Hepatocyte (in vitro differentiated cells): ENCODE measurements around the gene YJU2. TPM values are rescaled to one million over a fixed set of nuclear protein-coding genes. Genes with fewer than 3 reads are reported as not detected.

ENCODE experiments used
- DNase-seq: peaks from one replicate; pipeline ENCODE4 v3.0.0-alpha.2; 2016; ENCODE audit warnings: low spot score
- H2AFZ ChIP-seq: fragments of 200-600 bp; sonication (generic); 2 replicates; pipeline ENCODE4 v1.6.0; 2016; ENCODE audit warnings: antibody characterized with exemption, mild to moderate bottlenecking
- H3K27ac ChIP-seq: fragments of 200-600 bp; sonication (generic); 2 replicates; pipeline ENCODE4 v1.5.1; 2016; ENCODE audit warnings: mild to moderate bottlenecking
- H3K27me3 ChIP-seq: fragments of 200-600 bp; sonication (generic); 2 replicates; pipeline ENCODE4 v1.6.1; 2016
- H3K36me3 ChIP-seq: fragments of 200-600 bp; sonication (generic); replicated peaks from 2 replicates; pipeline ENCODE4 v1.5.1; 2016; ENCODE audit warnings: low read depth; ENCODE audit not compliant: insufficient read depth
- H3K4me1 ChIP-seq: fragments of 200-600 bp; sonication (generic); 2 replicates; pipeline ENCODE4 v1.5.1; 2016; ENCODE audit warnings: mild to moderate bottlenecking, moderate library complexity; ENCODE audit not compliant: insufficient read depth
- H3K4me2 ChIP-seq: fragments of 200-600 bp; sonication (generic); 2 replicates; pipeline ENCODE4 v1.6.0; 2016
- H3K4me3 ChIP-seq: fragments of 200-600 bp; sonication (generic); 2 replicates; pipeline ENCODE4 v1.5.1; 2016; ENCODE audit warnings: mild to moderate bottlenecking
- H3K79me2 ChIP-seq: fragments of 200-600 bp; sonication (generic); 2 replicates; pipeline ENCODE4 v1.6.0; 2017; ENCODE audit warnings: mild to moderate bottlenecking
- H3K9me2 ChIP-seq: fragments of 200-600 bp; sonication (generic); replicated peaks from 2 replicates; pipeline ENCODE4 v1.6.0; 2017; ENCODE audit warnings: mild to moderate bottlenecking; ENCODE audit not compliant: insufficient read depth
- H3K9me3 ChIP-seq: fragments of 200-600 bp; sonication (generic); 2 replicates; pipeline ENCODE4 v1.5.1; 2016; ENCODE audit warnings: low read depth, mild to moderate bottlenecking
- H4K20me1 ChIP-seq: fragments of 200-600 bp; sonication (generic); 2 replicates; pipeline ENCODE4 v1.6.0; 2016; ENCODE audit warnings: mild to moderate bottlenecking; ENCODE audit not compliant: insufficient read depth, poor library complexity, severe bottlenecking
- EZH2 ChIP-seq: fragments of 200-600 bp; sonication (generic); IDR thresholded peaks from 2 replicates; pipeline ENCODE4 v1.6.1; 2016; ENCODE audit warnings: antibody characterized with exemption, mild to moderate bottlenecking, borderline replicate concordance
- EZH2phosphoT487 ChIP-seq: fragments of 200-600 bp; sonication (generic); IDR thresholded peaks from one replicate; pipeline ENCODE4 v1.6.1; 2018; ENCODE audit warnings: antibody characterized with exemption, mild to moderate bottlenecking, low read depth, moderate library complexity; ENCODE audit not compliant: unreplicated experiment, severe bottlenecking
- WGBS: methylation state at CpG from one replicate; pipeline ENCODE4 v1.1.6; 2016; ENCODE audit warnings: low lambda C conversion rate; ENCODE audit errors: missing lambda C conversion rate; 5-methylcytosine and 5-hydroxymethylcytosine counted together
- polyA plus RNA-seq: library from polyadenylated mRNA; unstranded; fragments of >200 nt; fragmentation: Nextera tagmentation; extraction: Ambion mirVana; gene quantifications from 2 replicates; pipeline ENCODE4 v1.2.1, GENCODE V29; 2016
- total RNA-seq: library from RNA; depleted of rRNA; stranded (reverse); fragments of >200 nt; gene quantifications from 2 replicates; pipeline ENCODE4 v1.2.3, GENCODE V29; 2014
- TF ChIP-seq, protein P1 (sequence below): fragments of 200-600 bp; sonication (generic); IDR thresholded peaks from 2 replicates; pipeline ENCODE4 v1.5.1; 2016; ENCODE audit warnings: antibody characterized with exemption, mild to moderate bottlenecking; ENCODE audit not compliant: poor library complexity

Gene YJU2
- total and polyA plus RNA-seq, 2 experiments from 2014 or later = 16.0 to 18.8 TPM

DNA sequence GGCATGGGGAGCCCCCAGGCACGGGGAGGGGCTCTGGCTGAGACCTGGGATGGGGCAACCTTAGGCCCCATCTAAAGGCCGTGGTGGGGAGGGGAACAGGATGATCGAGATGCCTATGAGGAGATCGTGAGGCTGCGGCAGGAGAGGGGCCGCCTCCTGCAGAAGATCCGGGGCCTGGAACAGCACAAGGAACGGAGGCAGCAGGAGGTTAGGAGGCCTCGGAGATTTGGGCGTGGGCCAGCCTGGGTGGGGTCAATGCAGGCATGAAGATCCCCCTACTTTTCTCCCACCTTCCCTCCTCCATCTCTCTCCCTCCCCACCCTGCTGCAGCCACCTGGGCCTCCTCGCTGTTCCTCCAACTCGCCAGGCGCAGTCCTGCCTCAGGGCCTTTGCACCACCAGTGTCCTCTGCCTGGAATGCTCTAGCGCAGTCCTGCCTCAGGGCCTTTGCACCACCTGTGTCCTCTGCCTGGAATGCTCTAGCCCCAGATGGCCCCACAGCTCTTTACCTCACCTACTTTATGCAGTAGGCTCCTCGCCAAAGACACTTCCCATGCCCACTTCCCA is 36.6 kb upstream of the YJU2 start:
- Histone ChIP-seq H3K36me3 (no peaks in the 10 kb centered on the region), H3K27me3 (no peaks in the 10 kb centered on the region), H3K4me1 (no peaks in the 10 kb centered on the region), H4K20me1 (no peaks in the 10 kb centered on the region), H3K79me2 (no peaks in the 10 kb centered on the region), H2AFZ (no peak overlapping the region), H3K9me3 (no peaks in the 10 kb centered on the region), H3K9me2 (no peaks in the 10 kb centered on the region), H3K4me3 (no peak overlapping the region), H3K27ac (no peak overlapping the region), H3K4me2 (no peak overlapping the region)
- no peak for DNase-seq
- TF ChIP-seq, protein P1, sequence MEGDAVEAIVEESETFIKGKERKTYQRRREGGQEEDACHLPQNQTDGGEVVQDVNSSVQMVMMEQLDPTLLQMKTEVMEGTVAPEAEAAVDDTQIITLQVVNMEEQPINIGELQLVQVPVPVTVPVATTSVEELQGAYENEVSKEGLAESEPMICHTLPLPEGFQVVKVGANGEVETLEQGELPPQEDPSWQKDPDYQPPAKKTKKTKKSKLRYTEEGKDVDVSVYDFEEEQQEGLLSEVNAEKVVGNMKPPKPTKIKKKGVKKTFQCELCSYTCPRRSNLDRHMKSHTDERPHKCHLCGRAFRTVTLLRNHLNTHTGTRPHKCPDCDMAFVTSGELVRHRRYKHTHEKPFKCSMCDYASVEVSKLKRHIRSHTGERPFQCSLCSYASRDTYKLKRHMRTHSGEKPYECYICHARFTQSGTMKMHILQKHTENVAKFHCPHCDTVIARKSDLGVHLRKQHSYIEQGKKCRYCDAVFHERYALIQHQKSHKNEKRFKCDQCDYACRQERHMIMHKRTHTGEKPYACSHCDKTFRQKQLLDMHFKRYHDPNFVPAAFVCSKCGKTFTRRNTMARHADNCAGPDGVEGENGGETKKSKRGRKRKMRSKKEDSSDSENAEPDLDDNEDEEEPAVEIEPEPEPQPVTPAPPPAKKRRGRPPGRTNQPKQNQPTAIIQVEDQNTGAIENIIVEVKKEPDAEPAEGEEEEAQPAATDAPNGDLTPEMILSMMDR = no peak
- TF ChIP-seq EZH2 = no peak
- TF ChIP-seq EZH2phosphoT487 = no peak
- WGBS = 94% methylated on average over 11 of the region's 15 CpGs

DNA sequence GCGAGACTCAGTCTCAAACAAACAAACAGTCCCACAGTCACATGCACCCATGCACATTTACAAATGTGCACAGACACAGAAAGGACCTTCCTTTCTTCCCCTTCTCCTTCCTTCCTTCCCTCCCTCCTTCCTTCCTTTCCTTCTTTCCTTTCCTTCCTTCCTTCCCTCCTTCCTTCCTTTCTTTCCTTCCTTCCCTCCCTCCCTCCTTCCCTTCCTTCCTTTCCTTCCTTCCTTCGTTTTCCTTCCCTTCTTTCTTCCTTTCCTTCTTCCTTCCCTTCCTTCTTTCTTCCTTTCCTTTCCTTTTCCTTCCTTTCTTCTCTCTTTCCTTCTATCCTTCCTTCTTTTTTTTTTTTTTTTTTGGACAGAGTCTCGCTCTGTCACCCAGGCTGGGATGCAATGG is 33.8 kb upstream of the YJU2 start:
- 94% methylated on average over 2 of the region's 3 CpGs for WGBS
- no peak overlapping the region for H2AFZ ChIP-seq
- no peak overlapping the region for H3K4me3 ChIP-seq
- no peaks in the 10 kb centered on the region for H3K4me1 ChIP-seq
- no peaks in the 10 kb centered on the region for H4K20me1 ChIP-seq
- no peaks in the 10 kb centered on the region for H3K79me2 ChIP-seq
- H3K4me2 ChIP-seq = no peak overlapping the region
- no peaks in the 10 kb centered on the region for H3K27me3 ChIP-seq
- TF ChIP-seq, protein P1 = no peak
- TF ChIP-seq EZH2phosphoT487 = no peak
- no peak for TF ChIP-seq EZH2
- no peaks in the 10 kb centered on the region for H3K36me3 ChIP-seq
- H3K9me2 ChIP-seq = no peaks in the 10 kb centered on the region
- no peak for DNase-seq
- H3K9me3 ChIP-seq = no peaks in the 10 kb centered on the region
- no peak overlapping the region for H3K27ac ChIP-seq

DNA sequence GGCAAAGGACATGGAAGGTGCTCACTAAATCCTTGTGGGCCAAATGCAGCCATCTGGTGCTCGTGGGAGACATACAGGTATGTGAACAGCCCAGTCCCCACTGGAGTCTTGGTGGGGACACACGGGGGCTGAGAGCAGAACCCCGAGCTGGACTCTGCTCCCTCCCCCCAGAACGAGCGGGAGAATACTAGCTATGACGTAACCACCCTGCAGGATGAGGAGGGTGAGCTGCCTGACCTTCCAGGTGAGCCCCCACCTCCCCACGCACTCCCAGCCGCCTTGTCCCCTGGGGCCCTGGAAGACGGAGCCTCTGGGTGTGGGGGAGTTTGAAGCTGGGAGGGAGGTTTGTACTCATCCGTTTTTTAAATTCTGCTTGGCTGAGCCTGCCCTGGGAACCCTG is 31.1 kb upstream of the YJU2 start:
- Histone ChIP-seq H4K20me1 (no peaks in the 10 kb centered on the region), H3K4me1 (no peaks in the 10 kb centered on the region), H3K27me3 (no peaks in the 10 kb centered on the region), H3K36me3 (no peaks in the 10 kb centered on the region), H2AFZ (no peak overlapping the region), H3K4me3 (no peak overlapping the region), H3K79me2 (no peaks in the 10 kb centered on the region), H3K27ac (no peak overlapping the region), H3K9me2 (no peaks in the 10 kb centered on the region), H3K4me2 (no peak overlapping the region), H3K9me3 (no peaks in the 10 kb centered on the region)
- WGBS = 76% methylated on average over 7 of the region's 10 CpGs
- no peak for TF ChIP-seq EZH2
- TF ChIP-seq, protein P1 = no peak
- no peak for TF ChIP-seq EZH2phosphoT487
- DNase-seq = no peak

DNA sequence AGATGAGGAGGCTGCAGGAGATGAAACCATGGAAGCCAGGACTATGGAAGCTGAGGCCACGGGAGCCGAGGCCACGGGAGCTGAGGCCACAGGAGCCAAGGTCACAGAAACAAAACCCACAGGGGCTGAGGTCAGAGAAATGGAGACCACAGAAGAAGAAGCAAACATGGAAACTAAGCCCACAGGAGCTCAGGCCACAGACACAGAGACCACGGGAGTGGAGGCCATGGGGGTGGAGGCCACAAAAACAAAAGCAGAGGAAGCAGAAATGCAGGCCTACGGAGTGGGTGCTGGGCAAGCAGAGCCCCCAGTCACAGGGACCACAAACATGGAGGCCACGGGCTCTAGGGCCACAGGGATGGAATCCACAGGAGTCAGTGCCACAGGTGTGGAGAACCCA is 30.0 kb upstream of the YJU2 start:
- no peak overlapping the region for H2AFZ ChIP-seq
- no peaks in the 10 kb centered on the region for H3K9me2 ChIP-seq
- H4K20me1 ChIP-seq = no peaks in the 10 kb centered on the region
- H3K4me2 ChIP-seq = no peak overlapping the region
- no peaks in the 10 kb centered on the region for H3K27me3 ChIP-seq
- 90% methylated on average over 6 of the region's 6 CpGs for WGBS
- no peak for TF ChIP-seq EZH2phosphoT487
- no peak for TF ChIP-seq EZH2
- TF ChIP-seq, protein P1 = no peak
- no peaks in the 10 kb centered on the region for H3K79me2 ChIP-seq
- DNase-seq = no peak
- H3K4me1 ChIP-seq = no peaks in the 10 kb centered on the region
- no peaks in the 10 kb centered on the region for H3K36me3 ChIP-seq
- H3K4me3 ChIP-seq = no peak overlapping the region
- H3K9me3 ChIP-seq = no peaks in the 10 kb centered on the region
- no peak overlapping the region for H3K27ac ChIP-seq
